Psoas muscle (tissue), 8 donors: Measurements from ENCODE around the gene CFDP1. TPM values are rescaled to one million over a fixed set of nuclear protein-coding genes. Genes with fewer than 3 reads are reported as not detected.

Source experiments
- ATAC-seq, 4 donors: fragments of 200-7000 bp; cut with Tn5 transposase; one replicate each; pipeline ENCODE4 v1.9.1; 2020; ENCODE audit warnings: moderate library complexity in 3 of 4, mild to moderate bottlenecking in 2 of 4
- DNase-seq, 2 donors: peaks; one replicate each; pipeline ENCODE4 v3.0.0-alpha.2; 2020
- H3K27ac ChIP-seq: fragments of 200-600 bp; one replicate; pipeline ENCODE4 v1.8.0; 2022
- H3K27me3 ChIP-seq, 3 donors: fragments of 200-600 bp in 1 of 3; one replicate each; pipeline versions ENCODE4 v1.6.1 to v1.8.0; 2013 to 2022; ENCODE audit warnings: low read length in 2 of 3, mild to moderate bottlenecking in 2 of 3, moderate library complexity in 1 of 3; ENCODE audit not compliant: insufficient read depth in 3 of 3
- H3K36me3 ChIP-seq, 2 donors: fragments of 200-600 bp in 1 of 2; one replicate each; pipeline versions ENCODE4 v1.6.1 to v1.8.0; 2013 to 2022; ENCODE audit warnings: low read depth in 1 of 2, mild to moderate bottlenecking in 1 of 2, moderate library complexity in 1 of 2; ENCODE audit not compliant: insufficient read depth in 1 of 2
- H3K4me1 ChIP-seq: fragments of 200-600 bp; one replicate; pipeline ENCODE4 v1.8.0; 2022
- H3K4me3 ChIP-seq: fragments of 200-600 bp; one replicate; pipeline ENCODE4 v1.8.0; 2022; ENCODE audit warnings: mild to moderate bottlenecking
- H3K9me3 ChIP-seq: fragments of 200-600 bp; one replicate; pipeline ENCODE4 v1.8.0; 2022
- CTCF ChIP-seq: fragments of 200-600 bp; IDR thresholded peaks from one replicate; pipeline ENCODE4 v1.8.0; 2022; ENCODE audit warnings: antibody characterized with exemption
- WGBS, 3 donors: extraction: QIAGEN DNeasy Blood & Tissue Kit; methylation state at CpG; one replicate each; pipeline versions ENCODE4 v1.1.6 to v1.1.7; 2013; 5-methylcytosine and 5-hydroxymethylcytosine counted together
- intact Hi-C, 2 donors: fragments of 100-400 bp; cut with DNase I; formaldehyde crosslinking; loops; one replicate each; pipeline versions ENCODE4 v1.11.0 to v1.14.2; 2022
- polyA plus RNA-seq, 3 donors: library from polyadenylated mRNA; stranded (reverse); fragments of 200-250 nt; gene quantifications; one replicate each; pipeline ENCODE4 v1.2.3, GENCODE V29; 2013
- total RNA-seq, 4 donors: library from RNA; stranded (reverse); fragmentation: NEBNext Ultra II Directional in 2 of 4; extraction: Animal tissue kit (Norgen Biotek cat#: 25700) in 2 of 4; gene quantifications; one replicate each; pipeline versions ENCODE4 v1.2.1 to v1.2.4, GENCODE V29; 2021 to 2023
- donor health status: healthy with polysubstance abuse.
- donor health status: DM: no; HTN: no; CAD: no; lungs with moderate emphysema.
- donor health status: Bipolar disorder and iron deficiency.
- donor health status: healthy.
- donor health status: DM: yes; HTN: yes; CAD: no.
- donor health status: DM: no; HTN: no; CAD: no.
- donor health status: DM: no; HTN: no; CAD: no.
- donor health status: DM: yes; HTN: yes; CAD: no.

CFDP1 gene
- total and polyA plus RNA-seq, 7 donors, result 16.6 to 78.2 (median 21.9) TPM

- Histone ChIP-seq H3K36me3 (no peaks in the 10 kb centered on the region), H3K4me3 (no peak overlapping the region), H3K27me3 (no peaks in the 10 kb centered on the region), H3K27ac (peak overlapping the region; percentile 6), H3K9me3 (no peaks in the 10 kb centered on the region), H3K4me1 (peaks cover 21% of the 10 kb centered on the region)
- intact Hi-C loops, result loop anchor here in 1 of 2 donors (5.0 kb wide), 1 partner anchor 34 kb away; no protein-coding TSS in a partner anchor
- ATAC-seq, result peak in 2 of 4 donors; percentile 20 to 23
- TF ChIP-seq CTCF, result no peak
- WGBS, 3 donors, result 51 to 52% (median 52%) methylated on average over 2 of the region's 2 CpGs
- no peak for DNase-seq
Observed at GRCh38 chr16:75340741-75341491, 92.4 kb downstream of the CFDP1 start.

- no peak overlapping the region for H3K27ac ChIP-seq
- WGBS, 3 donors, result 95 to 97% (median 96%) methylated on average over 6 of the region's 6 CpGs
- no peak for ATAC-seq
- peaks cover 0 to 2% of the 10 kb centered on the region in 2 donors for H3K36me3 ChIP-seq
- no peaks in the 10 kb centered on the region for H3K27me3 ChIP-seq
- no peak for DNase-seq
- H3K4me1 ChIP-seq, result peaks cover 15% of the 10 kb centered on the region
- no peak overlapping the region for H3K4me3 ChIP-seq
- no peaks in the 10 kb centered on the region for H3K9me3 ChIP-seq
- intact Hi-C loops, result no loop called here
- no peak for TF ChIP-seq CTCF
Observed at GRCh38 chr16:75337430-75337829, 95.9 kb downstream of the CFDP1 start.

GRCh38 chr16:75336521-75336920 is 96.8 kb downstream of the CFDP1 start:
- no peak for DNase-seq
- TF ChIP-seq CTCF, result no peak
- Histone ChIP-seq H3K4me3 (no peak overlapping the region), H3K27me3 (no peaks in the 10 kb centered on the region), H3K27ac (no peak overlapping the region), H3K9me3 (no peaks in the 10 kb centered on the region), H3K4me1 (peaks cover 6% of the 10 kb centered on the region), H3K36me3 (peaks cover 0 to 2% of the 10 kb centered on the region in 2 donors)
- no peak for ATAC-seq
- intact Hi-C loops, result no loop called here
- 92 to 98% (median 95%) methylated on average over 2 of the region's 2 CpGs for WGBS, 3 donors

- no peak for ATAC-seq
- H3K9me3 ChIP-seq, result no peaks in the 10 kb centered on the region
- no peaks in the 10 kb centered on the region for H3K27me3 ChIP-seq
- peaks cover 0 to 2% of the 10 kb centered on the region in 2 donors for H3K36me3 ChIP-seq
- intact Hi-C loops, result no loop called here
- H3K27ac ChIP-seq, result no peak overlapping the region
- no peaks in the 10 kb centered on the region for H3K4me1 ChIP-seq
- no peak overlapping the region for H3K4me3 ChIP-seq
- DNase-seq, result no peak
- TF ChIP-seq CTCF, result no peak
- WGBS, 3 donors, result 65 to 72% (median 67%) methylated on average over 2 of the region's 2 CpGs
Observed at GRCh38 chr16:75333721-75334163, 99.6 kb downstream of the CFDP1 start.

- Histone ChIP-seq H3K36me3 (peaks cover 0 to 2% of the 10 kb centered on the region in 2 donors), H3K4me1 (no peaks in the 10 kb centered on the region), H3K27me3 (no peaks in the 10 kb centered on the region), H3K27ac (no peak overlapping the region), H3K4me3 (no peak overlapping the region), H3K9me3 (no peaks in the 10 kb centered on the region)
- no peak for TF ChIP-seq CTCF
- ATAC-seq, result no peak
- DNase-seq, result no peak
- intact Hi-C loops, result no loop called here
- WGBS, 3 donors, result 80 to 89% (median 82%) methylated on average over 4 of the region's 4 CpGs
Observed at GRCh38 chr16:75329943-75330342, 103.4 kb downstream of the CFDP1 start.
